ENCODE measurements around the gene PLEKHA1.

The PLEKHA1 gene

DNA sequence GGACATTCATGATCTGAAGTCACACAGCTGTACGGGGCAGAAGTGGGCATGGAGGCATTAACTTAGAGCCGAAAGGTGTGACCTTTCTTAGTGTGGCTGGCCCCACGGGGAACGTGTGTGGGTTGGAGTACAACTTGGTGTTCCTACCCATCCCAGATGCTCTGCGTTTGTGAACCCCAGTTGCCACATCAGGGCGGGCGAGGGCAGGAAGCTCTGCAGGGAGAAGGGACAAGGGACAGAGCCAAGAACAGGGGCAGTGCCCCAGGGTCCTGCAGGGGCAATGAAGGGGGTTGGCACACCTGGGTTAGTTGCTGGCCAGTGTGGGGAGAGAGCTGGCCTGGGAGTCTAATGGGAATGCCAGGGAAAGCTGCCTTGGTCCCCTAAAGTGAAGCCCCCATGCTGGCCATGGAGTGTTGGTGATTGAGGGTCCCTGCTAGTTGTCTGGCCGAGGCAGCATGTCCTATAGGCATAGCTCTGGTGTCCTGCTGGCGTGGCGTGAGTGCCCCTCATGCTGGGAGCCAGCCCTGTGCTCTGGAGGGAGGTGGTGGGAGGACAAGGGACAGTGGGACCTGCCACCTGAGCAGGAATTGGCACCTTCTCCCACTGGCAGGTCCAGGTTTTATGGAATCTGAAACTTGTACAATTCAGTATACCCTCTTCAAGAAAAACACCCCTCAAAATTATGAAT is 105.8 kb downstream of the PLEKHA1 start:
- DNase-seq (ENCODE audit: low spot score), result no peak

DNA sequence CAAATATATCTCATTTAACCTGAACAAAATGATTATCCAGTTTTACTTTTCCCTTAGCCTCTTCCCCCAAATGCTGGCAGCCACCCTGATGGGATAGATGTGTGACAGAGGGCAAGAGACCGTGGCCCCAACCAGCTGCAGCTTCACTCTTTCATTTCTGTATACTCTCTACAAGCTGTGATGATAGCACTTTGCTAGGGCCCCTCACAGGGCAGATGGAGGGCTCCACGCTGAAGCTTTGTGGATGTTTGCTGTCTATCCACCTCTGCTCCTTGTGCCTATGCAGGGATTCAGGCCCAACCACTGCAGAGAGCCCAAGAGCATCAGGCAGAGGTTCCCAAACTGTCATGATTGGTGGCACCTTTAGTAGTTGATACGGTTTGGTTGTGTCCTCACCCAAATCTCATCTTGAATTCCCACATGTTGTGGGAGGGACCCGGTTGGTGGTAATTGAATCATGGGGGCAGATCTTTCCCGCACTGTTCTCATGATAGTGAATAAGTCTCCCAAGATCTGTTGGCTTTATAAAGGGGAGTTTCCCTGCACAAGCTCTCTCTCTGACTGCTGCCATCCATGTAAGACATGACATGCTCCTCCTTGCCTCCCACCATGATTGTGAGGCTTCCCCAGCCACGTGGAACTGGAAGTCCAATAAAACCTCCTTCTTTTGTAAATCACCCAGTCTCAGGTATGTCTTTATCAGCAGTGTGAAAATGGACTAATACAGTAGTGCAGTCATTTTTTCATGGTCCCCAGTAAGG is 107.0 kb downstream of the PLEKHA1 start:
- DNase-seq (ENCODE audit: low spot score), result no peak
